ENCODE measurements around the gene CDKN2B-AS1.
"Not testable (repeated sequence)": the region's sequence is repeated elsewhere in the genome, so short reads cannot be mapped to it uniquely, and the experiment has no call there.

Gene CDKN2B-AS1

GRCh38 chr9:22046243-22046885, 51.8 kb downstream of the CDKN2B-AS1 start:
- no peak for DNase-seq

GRCh38 chr9:22047596-22047995, 53.0 kb downstream of the CDKN2B-AS1 start:
- DNase-seq, result no peak

GRCh38 chr9:22049411-22049810, 54.8 kb downstream of the CDKN2B-AS1 start:
- no peak for DNase-seq

- no peak for DNase-seq
Observed at GRCh38 chr9:22050924-22051323, 56.3 kb downstream of the CDKN2B-AS1 start.

- no peak for DNase-seq
Observed at GRCh38 chr9:22052376-22052945, 57.9 kb downstream of the CDKN2B-AS1 start.

- DNase-seq, result no peak
Observed at GRCh38 chr9:22053178-22053577, 58.6 kb downstream of the CDKN2B-AS1 start.

GRCh38 chr9:22054076-22054475, 59.5 kb downstream of the CDKN2B-AS1 start:
- DNase-seq, result no peak

- DNase-seq, result no peak
Observed at GRCh38 chr9:22054529-22054928, 59.9 kb downstream of the CDKN2B-AS1 start.

GRCh38 chr9:22055090-22055489, 60.5 kb downstream of the CDKN2B-AS1 start:
- DNase-seq, result no peak

- DNase-seq, result no peak
Observed at GRCh38 chr9:22056402-22056801, 61.8 kb downstream of the CDKN2B-AS1 start.

GRCh38 chr9:22057972-22058371, 63.4 kb downstream of the CDKN2B-AS1 start:
- DNase-seq, result not testable (repeated sequence)

- DNase-seq, result no peak
Observed at GRCh38 chr9:22060831-22061383, 66.3 kb downstream of the CDKN2B-AS1 start.

- no peak for DNase-seq
Observed at GRCh38 chr9:22064957-22065356, 70.4 kb downstream of the CDKN2B-AS1 start.

GRCh38 chr9:22065431-22066200, 71.0 kb downstream of the CDKN2B-AS1 start:
- DNase-seq, result no peak

GRCh38 chr9:22067196-22067595, 72.6 kb downstream of the CDKN2B-AS1 start:
- no peak for DNase-seq

GRCh38 chr9:22068369-22068768, 73.8 kb downstream of the CDKN2B-AS1 start:
- DNase-seq, result no peak

- DNase-seq, result no peak
Observed at GRCh38 chr9:22073349-22073748, 78.8 kb downstream of the CDKN2B-AS1 start.

- no peak for DNase-seq
Observed at GRCh38 chr9:22078081-22078480, 83.5 kb downstream of the CDKN2B-AS1 start.

- DNase-seq, result peak; percentile 19
Observed at GRCh38 chr9:22079873-22080341, 85.3 kb downstream of the CDKN2B-AS1 start.

GRCh38 chr9:22084336-22085035, 89.9 kb downstream of the CDKN2B-AS1 start:
- DNase-seq, result no peak

- DNase-seq, result no peak
Observed at GRCh38 chr9:22088053-22088716, 93.6 kb downstream of the CDKN2B-AS1 start.

- DNase-seq, result no peak
Observed at GRCh38 chr9:22088717-22089061, 94.1 kb downstream of the CDKN2B-AS1 start.

- DNase-seq, result no peak
Observed at GRCh38 chr9:22097707-22098106, 103.1 kb downstream of the CDKN2B-AS1 start.

Data from activated T-cell treated with anti-CD3 and anti-CD28 coated beads for 4 hours (primary cell).